ENCODE results near the gene CYB561D2. TPM values are rescaled to one million over a fixed set of nuclear protein-coding genes. Genes with fewer than 3 reads are reported as not detected.

Gene CYB561D2
- polyA plus RNA-seq, 4 donors = 11.9 to 18.3 (median 15.3) TPM

DNA sequence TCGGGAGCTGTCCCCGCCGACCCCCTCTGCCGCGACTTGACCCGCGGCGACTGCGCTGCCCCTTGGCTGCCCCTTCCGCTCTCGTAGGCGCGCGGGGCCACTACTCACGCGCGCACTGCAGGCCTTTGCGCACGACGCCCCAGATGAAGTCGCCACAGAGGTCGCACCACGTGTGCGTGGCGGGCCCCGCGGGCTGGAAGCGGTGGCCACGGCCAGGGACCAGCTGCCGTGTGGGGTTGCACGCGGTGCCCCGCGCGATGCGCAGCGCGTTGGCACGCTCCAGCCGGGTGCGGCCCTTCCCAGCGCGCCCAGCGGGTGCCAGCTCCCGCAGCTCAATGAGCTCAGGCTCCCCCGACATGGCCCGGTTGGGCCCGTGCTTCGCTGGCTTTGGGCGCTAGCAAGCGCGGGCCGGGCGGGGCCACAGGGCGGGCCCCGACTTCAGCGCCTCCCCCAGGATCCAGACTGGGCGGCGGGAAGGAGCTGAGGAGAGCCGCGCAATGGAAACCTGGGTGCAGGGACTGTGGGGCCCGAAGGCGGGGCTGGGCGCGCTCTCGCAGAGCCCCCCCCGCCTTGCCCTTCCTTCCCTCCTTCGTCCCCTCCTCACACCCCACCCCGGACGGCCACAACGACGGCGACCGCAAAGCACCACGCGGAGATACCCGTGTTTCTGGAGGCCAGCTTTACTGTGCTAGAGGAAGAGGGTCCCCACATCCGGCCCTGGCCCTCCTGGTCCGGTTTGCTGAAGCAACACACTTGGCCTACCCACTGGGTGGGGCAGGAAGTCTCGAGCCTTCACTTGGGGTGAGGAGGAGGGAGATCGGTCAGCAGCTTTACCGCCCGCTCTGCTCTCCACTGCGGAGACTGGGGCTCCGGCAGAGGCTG is 10.0 kb upstream of the CYB561D2 start, which contains the start of gene RASSF1:
Gene RASSF1, minus strand, starts transcription at position 389 of the 882 bp plus-strand sequence. Its CDS starts 31 bp downstream, at position 358.
- DNase-seq (ENCODE audit: low read depth in 4 of 4, low spot score in 3 of 4) = no peak

DNA sequence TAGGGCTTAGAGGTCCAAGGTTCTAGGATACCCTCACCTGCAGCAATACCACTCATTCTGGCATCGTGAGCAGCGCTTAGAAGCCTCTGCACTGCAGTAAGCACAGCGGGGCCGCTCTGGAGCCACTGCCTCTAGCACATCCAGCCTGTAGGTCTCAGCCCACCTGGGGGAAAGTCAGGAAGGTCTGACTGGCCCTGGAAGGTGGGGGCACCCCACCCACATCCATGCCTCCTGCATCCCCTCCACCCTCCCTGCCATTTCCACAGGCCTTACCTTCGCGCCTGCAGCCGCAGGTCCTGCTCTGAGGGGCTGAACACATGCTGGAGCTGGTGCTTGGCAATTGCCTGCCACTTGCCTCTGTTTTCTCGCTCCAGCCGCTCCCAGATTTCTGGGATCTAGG is 9.1 kb upstream of the CYB561D2 start:
- no peak for DNase-seq (ENCODE audit: low read depth in 4 of 4, low spot score in 3 of 4)

GRCh38 chr3:50341996-50342650 is 8.5 kb upstream of the CYB561D2 start:
- no peak for DNase-seq (ENCODE audit: low read depth in 4 of 4, low spot score in 3 of 4)

GRCh38 chr3:50342813-50343633 is 7.6 kb upstream of the CYB561D2 start:
- no peak for DNase-seq (ENCODE audit: low read depth in 4 of 4, low spot score in 3 of 4)

DNA sequence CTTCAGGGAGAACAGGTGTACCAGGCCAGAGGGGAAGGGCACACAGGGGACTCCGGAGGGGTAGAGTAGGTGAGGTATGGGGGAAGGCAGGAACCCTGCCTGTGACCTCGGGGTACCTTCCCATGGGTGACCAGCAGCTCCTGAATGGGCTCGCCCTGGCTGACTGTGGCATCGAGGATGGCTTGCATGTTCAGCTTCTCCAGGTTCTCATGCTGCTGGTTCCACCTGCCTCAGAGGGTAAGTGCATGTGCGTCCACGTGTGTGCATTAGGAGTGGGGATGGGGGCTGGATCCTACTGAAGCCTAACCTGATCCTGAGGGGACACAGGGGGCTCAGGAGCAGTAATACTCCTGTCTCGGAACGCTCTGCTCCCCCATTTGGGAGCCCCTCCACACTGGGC is 5.7 kb upstream of the CYB561D2 start:
- no peak for DNase-seq (ENCODE audit: low read depth in 4 of 4, low spot score in 3 of 4)

DNA sequence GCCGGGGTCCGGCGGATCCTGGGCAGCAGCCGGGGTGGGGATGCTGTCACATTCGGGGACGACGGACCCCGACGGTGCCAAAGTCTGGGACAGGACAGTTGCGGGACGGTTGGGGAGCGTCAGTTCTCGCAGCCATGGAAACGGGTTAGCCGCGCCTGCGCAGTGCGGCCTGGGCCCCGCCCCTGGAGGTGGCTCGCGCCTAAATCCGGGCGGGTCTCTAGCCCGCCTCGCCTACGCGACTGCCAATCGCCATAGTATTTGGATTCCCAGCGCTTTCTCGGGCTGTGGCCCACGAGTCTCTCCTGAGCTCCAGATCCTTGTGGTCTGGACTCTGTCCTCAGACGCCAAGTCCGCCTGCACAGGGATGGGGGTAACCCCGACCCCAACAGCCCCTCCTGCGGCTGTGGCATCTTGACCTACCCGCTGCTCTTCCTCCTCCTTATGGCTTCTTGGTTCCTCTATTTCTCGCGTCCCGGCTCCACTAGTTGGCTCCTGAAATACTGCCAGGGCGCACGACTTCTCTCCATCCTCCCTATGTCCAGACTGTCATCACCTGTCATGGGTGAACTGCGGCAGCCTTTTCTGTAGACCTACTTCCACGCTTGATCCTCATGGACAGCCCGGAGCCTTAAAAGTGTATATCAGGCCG is 5.0 kb upstream of the CYB561D2 start, which contains the start of gene ZMYND10:
Gene ZMYND10, minus strand, starts transcription at position 147 of the 649 bp plus-strand sequence. CDS start 153 bp downstream, outside the sequence.
- no peak for DNase-seq (ENCODE audit: low read depth in 4 of 4, low spot score in 3 of 4)

- DNase-seq (ENCODE audit: low read depth in 4 of 4, low spot score in 3 of 4) = no peak
These were observed 3.4 kb upstream of the CYB561D2 start for GRCh38 chr3:50347187-50347813.

- no peak for DNase-seq (ENCODE audit: low read depth in 4 of 4, low spot score in 3 of 4)
These were observed 492 bp upstream of the CYB561D2 start for GRCh38 chr3:50350213-50350526.

GRCh38 chr3:50351323-50351697 is 648 bp downstream of the CYB561D2 start:
- no peak for DNase-seq (ENCODE audit: low read depth in 4 of 4, low spot score in 3 of 4)

- no peak for DNase-seq (ENCODE audit: low read depth in 4 of 4, low spot score in 3 of 4)
These were observed 2.1 kb downstream of the CYB561D2 start for GRCh38 chr3:50352781-50353180.

- no peak for DNase-seq (ENCODE audit: low read depth in 4 of 4, low spot score in 3 of 4)
These were observed 2.8 kb downstream of the CYB561D2 start for GRCh38 chr3:50353245-50354004.

DNA sequence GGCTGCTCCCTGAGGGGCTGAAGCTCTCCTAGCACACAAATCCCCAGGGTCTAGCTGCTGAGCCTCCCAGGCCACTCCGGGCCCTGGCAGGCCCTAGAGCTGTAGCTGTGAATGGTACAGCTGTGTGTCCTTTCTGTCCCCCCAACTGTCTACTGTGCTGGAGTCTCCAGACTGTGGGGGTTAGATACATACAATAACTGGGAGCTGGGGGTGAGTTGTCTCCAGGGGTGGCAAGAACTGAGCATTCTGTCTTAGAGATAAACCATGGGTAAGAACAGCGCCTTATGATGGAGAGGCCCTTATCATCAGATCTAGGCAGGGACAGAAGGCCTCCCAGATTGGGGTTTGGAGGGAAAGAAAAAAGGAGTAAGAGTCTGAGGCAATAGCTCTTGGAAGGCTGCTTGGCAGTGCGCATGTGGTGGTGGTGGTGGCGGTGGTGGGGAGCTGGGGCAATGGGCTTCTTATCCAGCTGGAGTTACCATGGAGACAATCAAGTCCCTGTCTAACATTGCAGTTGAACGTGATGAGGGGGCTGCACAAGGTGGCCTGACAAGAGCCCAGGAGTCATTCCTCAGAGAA is 3.6 kb downstream of the CYB561D2 start:
- no peak for DNase-seq (ENCODE audit: low read depth in 4 of 4, low spot score in 3 of 4)

GRCh38 chr3:50354850-50355249 is 4.2 kb downstream of the CYB561D2 start:
- no peak for DNase-seq (ENCODE audit: low read depth in 4 of 4, low spot score in 3 of 4)

- no peak for DNase-seq (ENCODE audit: low read depth in 4 of 4, low spot score in 3 of 4)
These were observed 5.3 kb downstream of the CYB561D2 start for GRCh38 chr3:50355829-50356552.

DNA sequence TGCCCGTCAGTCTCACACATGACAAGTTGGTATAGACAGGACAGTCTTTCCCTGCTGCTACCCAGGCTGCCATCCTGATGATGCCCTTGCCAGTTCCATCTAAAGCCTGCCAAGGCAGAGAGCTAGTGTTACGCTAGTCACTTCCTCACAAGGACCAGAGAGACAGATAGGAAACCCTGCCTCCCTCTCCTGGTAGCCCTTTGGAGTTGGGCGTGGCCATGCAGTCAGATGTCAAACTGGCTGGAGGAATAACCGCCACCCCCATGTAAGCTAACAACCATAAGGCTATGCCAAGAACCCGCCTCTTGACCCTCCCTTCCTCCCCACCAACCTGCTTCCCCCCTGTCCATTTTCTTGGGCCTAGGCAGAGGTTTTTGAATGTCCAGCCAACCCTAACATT is 5.9 kb downstream of the CYB561D2 start:
- DNase-seq (ENCODE audit: low read depth in 4 of 4, low spot score in 3 of 4) = no peak

- DNase-seq (ENCODE audit: low read depth in 4 of 4, low spot score in 3 of 4) = no peak
These were observed 6.8 kb downstream of the CYB561D2 start for GRCh38 chr3:50357481-50357880.

DNA sequence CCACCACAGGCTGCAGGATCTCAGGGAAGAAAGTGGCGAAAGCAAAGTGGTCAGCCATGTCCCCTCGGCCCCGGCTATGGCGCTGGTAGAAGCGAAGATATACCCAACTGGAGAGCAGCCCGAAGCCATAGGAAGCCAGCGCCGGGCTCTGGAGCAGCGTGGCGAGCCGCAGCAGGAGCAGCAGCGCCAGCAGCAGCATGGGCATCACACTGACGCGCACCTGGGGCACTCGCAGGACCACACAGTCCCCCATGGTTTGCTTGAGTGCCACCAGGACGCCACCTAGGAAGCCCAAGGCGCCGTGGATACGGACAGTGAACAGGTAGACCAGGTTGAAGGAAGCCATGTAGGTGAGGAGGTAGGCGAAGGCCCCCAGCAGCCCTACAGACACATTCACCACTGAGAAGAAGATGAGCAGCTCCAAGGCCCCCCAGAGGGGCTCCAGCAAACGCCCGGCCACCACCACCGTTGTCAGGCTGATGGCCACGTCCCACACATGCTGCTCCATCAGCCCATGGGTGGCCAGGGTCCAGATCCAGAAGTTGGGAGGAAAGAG is 7.8 kb downstream of the CYB561D2 start:
- no peak for DNase-seq (ENCODE audit: low read depth in 4 of 4, low spot score in 3 of 4)
